GM12865 (cell line): ENCODE measurements around the gene TMEM53.
"Not testable (repeated sequence)": the region's sequence is repeated elsewhere in the genome, so short reads cannot be mapped to it uniquely, and the experiment has no call there.

ENCODE experiments used
- DNase-seq: peaks from one replicate; pipeline ENCODE4 v3.0.0; 2010; ENCODE audit warnings: low read depth
- H3K4me3 ChIP-seq: 2 replicates; pipeline ENCODE4 v1.5.1; 2011; ENCODE audit warnings: mild to moderate bottlenecking, low read depth, low read length, control low read depth
- CTCF ChIP-seq: IDR thresholded peaks from 2 replicates; pipeline ENCODE4 v1.5.1; 2011; ENCODE audit warnings: low read length, control low read depth, low read depth, inconsistent platforms; ENCODE audit not compliant: insufficient read depth; ENCODE audit errors: missing control alignments

The TMEM53 gene

DNA sequence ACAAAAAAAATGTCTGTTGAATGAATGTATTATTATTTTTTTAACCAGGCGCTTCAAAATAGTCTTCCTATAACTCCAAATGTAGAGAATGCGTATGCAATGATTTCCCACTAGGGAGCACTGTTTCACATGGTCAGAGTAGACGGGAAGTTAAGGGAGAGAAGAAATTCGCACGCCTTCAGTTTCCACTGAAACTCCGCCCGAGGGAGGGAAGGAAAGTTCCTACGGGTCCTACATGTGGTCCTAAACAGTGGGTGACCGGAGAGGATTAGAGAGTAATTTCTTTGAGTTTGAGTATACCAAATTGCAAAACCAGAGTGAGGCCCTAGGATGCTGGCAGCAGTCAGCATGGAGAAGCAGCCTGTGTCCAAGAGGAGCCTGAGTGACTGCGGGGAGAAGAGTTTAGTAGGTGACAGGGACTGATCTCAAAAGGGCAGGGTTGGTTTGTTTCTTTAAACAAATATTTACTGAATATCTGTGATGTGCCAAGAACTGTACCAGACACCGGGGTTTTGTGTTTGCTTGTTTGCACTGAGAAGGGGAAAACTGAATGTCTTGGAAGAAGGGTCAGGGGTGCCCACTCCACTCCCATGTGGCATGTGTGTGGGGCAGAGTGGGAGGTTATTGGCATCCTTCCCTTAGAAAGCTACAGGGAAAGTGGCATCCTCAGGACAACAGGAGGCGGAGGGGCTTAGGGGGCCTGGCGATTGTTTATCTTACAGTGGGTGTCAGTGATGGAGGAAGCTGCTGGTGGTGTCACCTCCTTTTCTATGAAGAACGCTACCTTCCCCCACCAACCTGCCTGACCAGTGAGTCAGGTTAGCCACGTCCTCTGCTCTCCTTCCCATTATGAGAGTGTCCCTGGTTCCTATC lies 33.9 kb upstream of the TMEM53 start:
- peak; percentile 56 for DNase-seq
- H3K4me3 ChIP-seq: no peak overlapping the region

DNA sequence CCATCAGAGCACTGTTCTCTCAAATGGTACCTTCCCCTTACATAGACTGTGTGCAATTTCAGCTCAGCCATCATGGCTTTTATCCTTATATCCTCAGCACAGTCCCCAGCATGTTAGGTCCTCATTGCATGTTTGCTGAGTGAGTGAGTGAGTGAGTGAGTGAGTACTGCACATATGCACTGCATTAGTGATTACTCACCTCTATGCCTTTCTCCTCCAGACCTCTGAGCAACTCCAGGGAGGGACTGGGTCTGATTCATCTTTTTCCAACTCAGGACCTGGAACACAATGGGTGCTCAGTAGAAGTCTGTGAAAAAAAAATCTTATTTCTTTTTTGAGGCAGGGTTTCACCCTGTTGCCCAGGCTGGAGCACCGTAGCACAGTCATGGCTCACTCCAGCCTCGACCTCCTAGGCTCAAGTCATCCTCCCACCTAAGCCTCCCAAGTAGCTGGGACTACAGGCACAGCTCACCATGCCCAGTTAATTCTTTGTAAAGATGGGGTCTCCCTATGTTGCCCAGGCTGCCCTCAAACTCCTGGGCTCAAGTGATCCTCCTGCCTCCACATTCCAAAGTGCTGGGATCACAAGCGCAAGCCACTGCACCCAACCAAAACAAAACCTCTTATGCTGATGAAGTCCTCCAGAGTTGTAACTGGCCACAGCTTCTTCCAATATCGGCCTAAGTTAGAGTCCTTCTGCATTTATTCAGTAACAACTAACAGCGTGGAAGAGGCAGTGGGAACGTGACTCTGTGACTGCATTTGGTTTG lies 33.0 kb upstream of the TMEM53 start:
- no peak for DNase-seq
- TF ChIP-seq CTCF: no peak
- no peak overlapping the region for H3K4me3 ChIP-seq

More for the DNA sequence above, 33.9 kb upstream of the TMEM53 start:
- peak; percentile 55 for TF ChIP-seq CTCF

DNA sequence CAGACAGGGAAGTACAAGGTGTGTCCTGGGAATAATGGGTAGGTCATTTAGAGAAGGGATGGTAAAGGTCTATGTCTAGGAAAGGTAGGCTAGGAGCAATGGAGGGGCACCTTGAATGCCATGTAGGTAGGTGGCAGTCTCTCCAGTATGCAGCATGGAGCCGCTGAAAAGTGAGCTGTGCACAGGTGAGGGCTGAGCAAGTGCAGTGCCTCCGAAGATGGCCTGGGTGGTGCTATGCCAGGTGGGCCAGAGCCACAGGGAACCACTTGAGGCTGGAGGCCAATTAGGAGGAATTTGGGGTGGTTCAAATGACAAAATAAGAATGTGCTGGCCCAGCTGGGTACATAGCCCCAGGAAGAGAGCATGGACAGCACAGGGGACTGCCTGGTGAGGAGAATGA lies 31.7 kb upstream of the TMEM53 start:
- no peak for DNase-seq
- H3K4me3 ChIP-seq: no peak overlapping the region
- no peak for TF ChIP-seq CTCF

- DNase-seq: no peak
- no peak for TF ChIP-seq CTCF
- no peak overlapping the region for H3K4me3 ChIP-seq
These were observed 31.2 kb upstream of the TMEM53 start for GRCh38 chr1:44705470-44705869.

- TF ChIP-seq CTCF: no peak
- no peak overlapping the region for H3K4me3 ChIP-seq
- DNase-seq: no peak
These were observed 26.9 kb upstream of the TMEM53 start for GRCh38 chr1:44701141-44701573.

GRCh38 chr1:44700573-44700972 lies 26.3 kb upstream of the TMEM53 start:
- no peak overlapping the region for H3K4me3 ChIP-seq
- no peak for DNase-seq
- no peak for TF ChIP-seq CTCF

GRCh38 chr1:44699375-44699774 lies 25.1 kb upstream of the TMEM53 start:
- not testable (repeated sequence) for H3K4me3 ChIP-seq, DNase-seq
